ENCODE measurements around the gene ZNF784.

DNA sequence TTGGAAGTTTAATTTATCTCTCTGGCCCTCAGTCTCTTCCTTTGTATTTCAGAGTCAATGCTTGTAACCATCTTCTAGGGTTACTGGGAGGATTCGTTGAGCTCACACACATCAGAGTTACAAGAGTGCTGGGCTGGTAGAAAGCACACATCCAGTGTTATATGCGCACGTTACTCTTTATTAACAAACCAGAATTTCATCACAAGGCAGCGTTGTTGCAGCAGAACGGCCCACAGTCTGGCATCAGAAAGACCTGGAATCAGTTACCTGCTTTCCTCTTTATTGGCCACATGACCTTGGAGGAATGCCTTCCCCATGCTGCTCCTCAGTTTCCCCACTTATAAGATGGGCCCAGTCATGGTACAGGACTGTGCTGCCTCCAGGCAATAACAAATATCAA, 15.0 kb downstream of the ZNF784 start:
- TF ChIP-seq, protein P1, sequence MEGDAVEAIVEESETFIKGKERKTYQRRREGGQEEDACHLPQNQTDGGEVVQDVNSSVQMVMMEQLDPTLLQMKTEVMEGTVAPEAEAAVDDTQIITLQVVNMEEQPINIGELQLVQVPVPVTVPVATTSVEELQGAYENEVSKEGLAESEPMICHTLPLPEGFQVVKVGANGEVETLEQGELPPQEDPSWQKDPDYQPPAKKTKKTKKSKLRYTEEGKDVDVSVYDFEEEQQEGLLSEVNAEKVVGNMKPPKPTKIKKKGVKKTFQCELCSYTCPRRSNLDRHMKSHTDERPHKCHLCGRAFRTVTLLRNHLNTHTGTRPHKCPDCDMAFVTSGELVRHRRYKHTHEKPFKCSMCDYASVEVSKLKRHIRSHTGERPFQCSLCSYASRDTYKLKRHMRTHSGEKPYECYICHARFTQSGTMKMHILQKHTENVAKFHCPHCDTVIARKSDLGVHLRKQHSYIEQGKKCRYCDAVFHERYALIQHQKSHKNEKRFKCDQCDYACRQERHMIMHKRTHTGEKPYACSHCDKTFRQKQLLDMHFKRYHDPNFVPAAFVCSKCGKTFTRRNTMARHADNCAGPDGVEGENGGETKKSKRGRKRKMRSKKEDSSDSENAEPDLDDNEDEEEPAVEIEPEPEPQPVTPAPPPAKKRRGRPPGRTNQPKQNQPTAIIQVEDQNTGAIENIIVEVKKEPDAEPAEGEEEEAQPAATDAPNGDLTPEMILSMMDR (IDR thresholded peaks at IDR 0.05; ENCODE audit: insufficient read depth, low read length), result no peak
- no peak for TF ChIP-seq POLR2AphosphoS5 (IDR thresholded peaks at IDR 0.05; ENCODE audit: low read depth)

Data from HL-60 (cell line).